K562 (cell line): ENCODE data around the gene PLEKHA8. TPM values are rescaled to one million over a fixed set of nuclear protein-coding genes. Genes with fewer than 3 reads are reported as not detected.

Experiments used
- CEBPB ChIP-seq: fragments of 450-650 bp; IDR thresholded peaks from 2 replicates; pipeline ENCODE4 v1.6.1; 2016; ENCODE audit warnings: missing genetic modification characterization, missing compliant biosample characterization
- CHAMP1 ChIP-seq: fragments of 450-650 bp; IDR thresholded peaks from 2 replicates; pipeline ENCODE4 v1.6.1; 2016; ENCODE audit warnings: mild to moderate bottlenecking
- CTCFL ChIP-seq: IDR thresholded peaks from 2 replicates; pipeline ENCODE4 v1.6.1; 2011; ENCODE audit warnings: borderline replicate concordance, low read depth, mild to moderate bottlenecking, moderate library complexity, low read length; ENCODE audit not compliant: insufficient read depth, poor library complexity, severe bottlenecking
- E2F5 ChIP-seq: sonication (generic); formaldehyde crosslinking; IDR thresholded peaks from 2 replicates; pipeline ENCODE4 v1.8.0; 2022; ENCODE audit warnings: mild to moderate bottlenecking, missing genetic modification reagents
- ETS1 ChIP-seq: conservative IDR thresholded peaks from 2 replicates; pipeline ENCODE4 v1.6.1; 2011; ENCODE audit warnings: low read depth, mild to moderate bottlenecking, low read length; ENCODE audit not compliant: control insufficient read depth
- FOXA3 ChIP-seq, 2 experiments: fragments of 450-650 bp in 1 of 2; sonication (generic) in 1 of 2; formaldehyde crosslinking; IDR thresholded peaks in 1 of 2; conservative IDR thresholded peaks in 1 of 2; 2 replicates each; pipeline versions ENCODE4 v1.4.0 to v1.8.0; 2020 to 2022; ENCODE audit warnings: mild to moderate bottlenecking in 2 of 2, missing genetic modification reagents in 1 of 2
- GMEB1 ChIP-seq: fragments of 250-450 bp; sonication (Bioruptor Pico); IDR thresholded peaks from 2 replicates; pipeline ENCODE4 v1.4.0; 2020; ENCODE audit warnings: mild to moderate bottlenecking
- HDAC1 ChIP-seq, 2 experiments: fragments of 450-650 bp; IDR thresholded peaks; 2 replicates each; pipeline ENCODE4 v1.6.1; 2016 to 2017; ENCODE audit warnings: inconsistent platforms in 1 of 2, mild to moderate bottlenecking in 1 of 2, moderate library complexity in 1 of 2
- JUND ChIP-seq, 2 experiments: IDR thresholded peaks; 2 replicates in 1 of 2; 3 replicates in 1 of 2; pipeline ENCODE4 v1.6.1; 2011; ENCODE audit warnings: borderline replicate concordance in 2 of 2, low read depth in 2 of 2, low read length in 2 of 2, improper control_type of control experiment in 1 of 2, missing biosample characterization in 1 of 2, missing genetic modification characterization in 1 of 2, missing genetic modification reagents in 1 of 2
- MIER1 ChIP-seq: fragments of 450-650 bp; IDR thresholded peaks from 2 replicates; pipeline ENCODE4 v1.6.1; 2016; ENCODE audit warnings: antibody characterized with exemption, mild to moderate bottlenecking, low read depth
- RBM39 ChIP-seq: fragments of 200-400 bp; formaldehyde crosslinking; optimal IDR thresholded peaks from 2 replicates; pipeline ENCODE3; 2018; ENCODE audit warnings: low read depth, low read length
- SNIP1 ChIP-seq: fragments of 450-650 bp; IDR thresholded peaks from 2 replicates; pipeline ENCODE4 v1.7.1; 2017; ENCODE audit warnings: low read depth, mild to moderate bottlenecking
- TEAD1 ChIP-seq, 2 experiments: fragments of 450-650 bp in 1 of 2; sonication (generic) in 1 of 2; formaldehyde crosslinking; IDR thresholded peaks; 2 replicates each; pipeline versions ENCODE4 v1.4.0 to v1.8.0; 2020 to 2022; ENCODE audit warnings: mild to moderate bottlenecking in 2 of 2, missing genetic modification reagents in 1 of 2
- ZNF655 ChIP-seq: fragments of 250-450 bp; sonication (Bioruptor Pico); IDR thresholded peaks from 2 replicates; pipeline ENCODE4 v1.5.0; 2021
- polyA plus RNA-seq, 8 experiments: library from polyadenylated mRNA; depleted of rRNA in 4 of 8; stranded (reverse) in 5 of 8; unstranded in 3 of 8; fragments of >200 nt; fragmentation: Nextera tagmentation in 2 of 8; fragmentation: Illumina TruSeq in 1 of 8; extraction: Ambion mirVana in 2 of 8; extraction: Trizol in 1 of 8; gene quantifications; 2 replicates each; pipeline versions ENCODE4 v1.2.1 to v1.2.3, GENCODE V29; 2011 to 2014; ENCODE audit warnings: inconsistent platforms in 1 of 8, missing spikeins in 1 of 8
- total RNA-seq, 7 experiments: library from RNA; depleted of rRNA in 6 of 7; stranded (reverse); fragments of >200 nt in 6 of 7; fragmentation: Illumina TruSeq in 2 of 7; extraction: Trizol in 2 of 7; gene quantifications; 2 replicates each; pipeline versions ENCODE4 v1.2.1 to v1.2.3, GENCODE V29; 2011 to 2021; ENCODE audit warnings: low replicate concordance in 1 of 7

Gene PLEKHA8
- total and polyA plus RNA-seq, 9 of the 15 experiments (the other 6 are each of a cell fraction or from before 2014, with no cell fraction given), result 3.2 to 16.3 (median 11.8) TPM

GRCh38 chr7:30146127-30146612 lies 118.0 kb downstream of the PLEKHA8 start (continued):
- TF ChIP-seq RBM39 (no peak), SNIP1 (no peak), E2F5 (no peak), JUND (IDR thresholded peaks at IDR 0.05; ENCODE audit: borderline replicate concordance, low read depth, low read length) (peak; percentile 92), JUND (tag; IDR thresholded peaks at IDR 0.05; ENCODE audit: borderline replicate concordance, low read depth, low read length) (peak; percentile 88; the same call in 2 of the 3 replicates), CEBPB (tag) (no peak), ZNF655 (CRISPR knock-in tag) (no peak), FOXA3 (CRISPR knock-in tag; conservative IDR thresholded peaks at IDR 0.05 in 1 of 2, IDR thresholded peaks at IDR 0.05 in 1 of 2) (no peak), TEAD1 (CRISPR knock-in tag; IDR thresholded peaks at IDR 0.05) (peak in 1 of 2 experiments; percentile 39; a peak in 1 of 4 replicates), MIER1 (no peak), GMEB1 (CRISPR knock-in tag) (no peak), CTCFL (no peak), ETS1 (peak; percentile 80; the same call in 1 of the 2 replicates), HDAC1 (IDR thresholded peaks at IDR 0.05) (peak; percentile 13 to 85; a peak in 3 of 4 replicates), CHAMP1 (no peak)
